ENCODE results near the gene RASIP1.

GRCh38 chr19:48757089-48757675, 16.8 kb upstream of the RASIP1 start:
- TF ChIP-seq, protein P1, sequence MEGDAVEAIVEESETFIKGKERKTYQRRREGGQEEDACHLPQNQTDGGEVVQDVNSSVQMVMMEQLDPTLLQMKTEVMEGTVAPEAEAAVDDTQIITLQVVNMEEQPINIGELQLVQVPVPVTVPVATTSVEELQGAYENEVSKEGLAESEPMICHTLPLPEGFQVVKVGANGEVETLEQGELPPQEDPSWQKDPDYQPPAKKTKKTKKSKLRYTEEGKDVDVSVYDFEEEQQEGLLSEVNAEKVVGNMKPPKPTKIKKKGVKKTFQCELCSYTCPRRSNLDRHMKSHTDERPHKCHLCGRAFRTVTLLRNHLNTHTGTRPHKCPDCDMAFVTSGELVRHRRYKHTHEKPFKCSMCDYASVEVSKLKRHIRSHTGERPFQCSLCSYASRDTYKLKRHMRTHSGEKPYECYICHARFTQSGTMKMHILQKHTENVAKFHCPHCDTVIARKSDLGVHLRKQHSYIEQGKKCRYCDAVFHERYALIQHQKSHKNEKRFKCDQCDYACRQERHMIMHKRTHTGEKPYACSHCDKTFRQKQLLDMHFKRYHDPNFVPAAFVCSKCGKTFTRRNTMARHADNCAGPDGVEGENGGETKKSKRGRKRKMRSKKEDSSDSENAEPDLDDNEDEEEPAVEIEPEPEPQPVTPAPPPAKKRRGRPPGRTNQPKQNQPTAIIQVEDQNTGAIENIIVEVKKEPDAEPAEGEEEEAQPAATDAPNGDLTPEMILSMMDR (IDR thresholded peaks at IDR 0.05 in 8 of 11, conservative IDR thresholded peaks at IDR 0.05 in 3 of 11) = no peak
- no peak for TF ChIP-seq POLR2A (IDR thresholded peaks at IDR 0.05)

Data from spleen (tissue), 7 donors.